Tibial nerve (tissue), 4 donors: ENCODE results near the gene ASH1L. TPM values are rescaled to one million over a fixed set of nuclear protein-coding genes. Genes with fewer than 3 reads are reported as not detected.

Source experiments
- DNase-seq, 2 donors: peaks; one replicate each; pipeline ENCODE4 v3.0.0-alpha.2; 2019; ENCODE audit warnings: low spot score in 2 of 2
- H3K27ac ChIP-seq, 4 donors: fragments of 200-600 bp; sonication (generic) in 3 of 4; one replicate each; pipeline ENCODE4 v1.5.1; 2017 to 2019; ENCODE audit warnings: mild to moderate bottlenecking in 1 of 4
- H3K27me3 ChIP-seq, 2 donors: fragments of 200-600 bp; sonication (generic) in 1 of 2; one replicate each; pipeline versions ENCODE4 v1.5.1 to v1.6.0; 2017 to 2019
- H3K36me3 ChIP-seq, 3 donors: fragments of 200-600 bp; sonication (generic); one replicate each; pipeline ENCODE4 v1.5.1; 2018 to 2019
- H3K4me1 ChIP-seq, 4 donors: fragments of 200-600 bp; sonication (generic) in 3 of 4; one replicate each; pipeline ENCODE4 v1.5.1; 2017 to 2019
- H3K4me3 ChIP-seq, 4 donors: fragments of 200-600 bp; sonication (generic) in 3 of 4; one replicate each; pipeline ENCODE4 v1.5.1; 2017 to 2019; ENCODE audit warnings: mild to moderate bottlenecking in 1 of 4, moderate library complexity in 1 of 4
- H3K9me3 ChIP-seq, 4 donors: fragments of 200-600 bp; sonication (generic) in 3 of 4; one replicate each; pipeline ENCODE4 v1.5.1; 2017 to 2019
- CTCF ChIP-seq, 5 experiments: fragments of 200-600 bp in 3 of 5; fragments of 450-650 bp in 2 of 5; sonication (generic) in 3 of 5; IDR thresholded peaks; one replicate each; pipeline ENCODE4 v1.5.1; 2016 to 2019; ENCODE audit warnings: antibody characterized with exemption in 5 of 5, mild to moderate bottlenecking in 3 of 5, moderate library complexity in 2 of 5
- EP300 ChIP-seq, 2 donors: sonication (generic); formaldehyde crosslinking; IDR thresholded peaks; one replicate each; pipeline ENCODE4 v1.6.1; 2017; ENCODE audit warnings: antibody characterized with exemption in 2 of 2, mild to moderate bottlenecking in 1 of 2
- POLR2A ChIP-seq, 2 donors: fragments of 450-650 bp; IDR thresholded peaks; one replicate each; pipeline ENCODE4 v1.6.1; 2017; ENCODE audit warnings: antibody characterized with exemption in 2 of 2, mild to moderate bottlenecking in 2 of 2, moderate library complexity in 2 of 2
- WGBS, 2 donors: methylation state at CpG; one replicate each; pipeline ENCODE4 v1.1.5; 2018; 5-methylcytosine and 5-hydroxymethylcytosine counted together
- total RNA-seq, 4 donors: library from RNA; depleted of rRNA; stranded (reverse); fragments of >200 nt; gene quantifications; one replicate each; pipeline ENCODE4 v1.1.0, GENCODE V29; 2016

ASH1L gene
- total RNA-seq, 4 donors from 2014 or later = 73.7 to 99.6 (median 85.9) TPM

- DNase-seq = no peak
- no peak overlapping the region for H3K27ac ChIP-seq
- H3K9me3 ChIP-seq = peaks cover 0 to 4% (median 0%) of the 10 kb centered on the region in 4 donors
- TF ChIP-seq EP300 (IDR thresholded peaks at IDR 0.05) (no peak), POLR2A (IDR thresholded peaks at IDR 0.05) (no peak), CTCF (IDR thresholded peaks at IDR 0.05) (no peak)
- WGBS, 2 donors = 85 to 91% methylated on average over 1 of the region's 1 CpG
- peaks cover 0 to 31% (median 2%) of the 10 kb centered on the region in 4 donors for H3K4me1 ChIP-seq
- H3K4me3 ChIP-seq = no peak overlapping the region
- H3K36me3 ChIP-seq = peaks cover 0 to 44% (median under 1%) of the 10 kb centered on the region in 3 donors
- H3K27me3 ChIP-seq = no peaks in the 10 kb centered on the region
Observed at GRCh38 chr1:155383406-155383805, 179.2 kb downstream of the ASH1L start.

- H3K36me3 ChIP-seq = peaks cover 0 to 59% (median 15%) of the 10 kb centered on the region in 3 donors
- H3K27me3 ChIP-seq = no peaks in the 10 kb centered on the region
- H3K4me3 ChIP-seq = no peak overlapping the region
- no peaks in the 10 kb centered on the region for H3K9me3 ChIP-seq
- H3K27ac ChIP-seq = peak overlapping the region in 2 of 4 donors; percentile 21 to 27
- H3K4me1 ChIP-seq = peaks cover 0 to 40% (median 4%) of the 10 kb centered on the region in 4 donors
- no peak for DNase-seq
- TF ChIP-seq POLR2A (IDR thresholded peaks at IDR 0.05) (no peak), CTCF (IDR thresholded peaks at IDR 0.05) (no peak), EP300 (IDR thresholded peaks at IDR 0.05) (peak; percentile 24 to 58)
Observed at GRCh38 chr1:155379631-155380090, 182.9 kb downstream of the ASH1L start.

- 15 to 28% methylated on average over 3 of the region's 3 CpGs for WGBS, 2 donors
- Histone ChIP-seq H3K27me3 (no peaks in the 10 kb centered on the region), H3K9me3 (no peaks in the 10 kb centered on the region), H3K4me3 (no peak overlapping the region), H3K4me1 (peaks cover 0 to 36% (median 4%) of the 10 kb centered on the region in 4 donors), H3K36me3 (peaks cover 0 to 64% (median 15%) of the 10 kb centered on the region in 3 donors), H3K27ac (peak overlapping the region in 1 of 4 donors; percentile 47)
- DNase-seq = no peak
- TF ChIP-seq POLR2A (IDR thresholded peaks at IDR 0.05) = no peak
- TF ChIP-seq EP300 (IDR thresholded peaks at IDR 0.05) = no peak
- TF ChIP-seq CTCF (IDR thresholded peaks at IDR 0.05) = no peak
Observed at GRCh38 chr1:155379180-155379579, 183.4 kb downstream of the ASH1L start.

- 88 to 100% methylated on average over 1 of the region's 1 CpG for WGBS, 2 donors
- no peak for DNase-seq
- peaks cover 0 to 79% (median 20%) of the 10 kb centered on the region in 3 donors for H3K36me3 ChIP-seq
- no peaks in the 10 kb centered on the region for H3K27me3 ChIP-seq
- TF ChIP-seq POLR2A (IDR thresholded peaks at IDR 0.05) = no peak
- no peak for TF ChIP-seq CTCF (IDR thresholded peaks at IDR 0.05)
- TF ChIP-seq EP300 (IDR thresholded peaks at IDR 0.05) = no peak
- H3K4me3 ChIP-seq = no peak overlapping the region
- no peaks in the 10 kb centered on the region for H3K9me3 ChIP-seq
- H3K27ac ChIP-seq = no peak overlapping the region
- no peaks in the 10 kb centered on the region for H3K4me1 ChIP-seq
Observed at GRCh38 chr1:155360051-155360450, 202.6 kb downstream of the ASH1L start.

- TF ChIP-seq CTCF (IDR thresholded peaks at IDR 0.05) (no peak), EP300 (IDR thresholded peaks at IDR 0.05) (no peak), POLR2A (IDR thresholded peaks at IDR 0.05) (no peak)
- Histone ChIP-seq H3K27me3 (no peaks in the 10 kb centered on the region), H3K27ac (no peak overlapping the region), H3K9me3 (no peaks in the 10 kb centered on the region), H3K4me1 (no peaks in the 10 kb centered on the region), H3K36me3 (peaks cover 2 to 96% (median 20%) of the 10 kb centered on the region in 3 donors), H3K4me3 (no peak overlapping the region)
- no peak for DNase-seq
- WGBS, 2 donors = 84 to 90% methylated on average over 6 of the region's 6 CpGs
Observed at GRCh38 chr1:155352631-155353030, 210.0 kb downstream of the ASH1L start.
